HG03139 (cell line): ENCODE measurements around the gene NCF4.

Experiments used
- ATAC-seq: cut with Tn5 transposase; IDR thresholded peaks from one replicate; pipeline ENCODE4 v1.9.1; 2021; ENCODE audit not compliant: unreplicated experiment

The NCF4 gene

DNA sequence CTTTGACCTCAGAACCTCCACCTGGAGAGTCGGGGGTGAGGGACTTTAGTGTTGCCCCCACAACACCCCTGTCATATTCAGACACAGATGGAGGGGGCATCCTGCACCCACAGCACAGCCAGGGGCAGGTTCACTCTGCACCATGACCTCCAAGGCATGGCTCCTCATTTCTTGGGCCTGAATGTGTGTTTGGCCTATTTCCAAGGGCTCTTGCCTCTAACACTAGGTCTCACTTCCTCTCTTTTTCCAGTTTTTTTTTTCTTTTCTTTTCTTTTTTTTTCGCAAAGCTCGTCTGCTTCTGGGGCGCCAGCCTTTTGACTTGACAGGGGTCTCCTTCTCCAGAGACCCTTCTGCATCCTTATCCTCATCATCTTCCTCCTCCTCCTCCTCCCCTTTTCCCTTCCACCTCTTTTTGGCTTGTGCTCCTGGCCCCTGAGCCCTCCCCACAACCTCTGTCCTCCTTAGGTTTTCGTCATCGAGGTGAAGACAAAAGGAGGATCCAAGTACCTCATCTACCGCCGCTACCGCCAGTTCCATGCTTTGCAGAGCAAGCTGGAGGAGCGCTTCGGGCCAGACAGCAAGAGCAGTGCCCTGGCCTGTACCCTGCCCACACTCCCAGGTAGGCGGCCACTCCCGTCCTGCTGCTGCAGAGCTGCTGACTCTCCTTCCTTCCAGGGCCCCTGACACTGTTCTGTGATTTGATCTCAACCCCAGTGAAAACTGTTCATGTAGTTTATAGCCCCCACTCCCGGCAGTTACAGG is 3.8 kb downstream of the NCF4 start:
- no peak for ATAC-seq

DNA sequence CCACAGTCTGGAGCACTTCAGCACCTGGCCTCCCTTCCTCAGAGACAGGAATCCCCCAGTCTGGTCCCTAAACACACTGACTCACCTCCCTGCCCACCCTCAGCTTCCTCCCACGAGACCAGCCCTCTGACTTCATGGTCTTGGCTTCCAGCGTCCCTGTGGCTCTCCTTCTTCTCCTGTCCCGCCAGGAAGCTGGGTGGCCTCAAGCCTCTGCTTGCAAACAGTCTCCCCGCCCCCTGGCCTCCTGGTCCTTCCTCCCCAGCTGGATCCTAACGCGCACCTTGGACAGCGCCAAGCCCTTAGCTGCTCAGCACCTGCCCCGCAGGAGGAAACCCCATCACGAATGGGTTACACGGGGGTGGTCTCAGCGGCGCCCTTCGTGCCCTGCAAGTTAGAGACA is 4.5 kb downstream of the NCF4 start:
- no peak for ATAC-seq

DNA sequence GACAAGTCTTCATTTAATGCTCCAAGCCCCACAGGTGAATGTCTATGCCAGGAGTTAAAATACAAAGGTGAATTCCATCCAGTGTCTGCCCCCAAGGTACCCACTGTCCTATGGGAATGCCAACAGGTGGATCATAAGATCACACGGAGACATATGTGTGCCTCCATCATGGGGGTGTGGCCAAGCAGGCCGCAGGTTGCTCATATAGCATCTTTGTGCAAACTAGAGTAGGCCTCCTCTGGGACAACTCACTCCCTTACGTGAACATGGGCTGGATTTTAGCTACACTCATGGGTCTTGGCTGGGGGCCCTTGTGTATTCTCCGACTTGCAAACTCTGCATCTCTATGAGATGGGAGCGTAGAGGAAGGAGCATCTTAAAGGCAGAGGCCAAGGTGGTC is 6.9 kb downstream of the NCF4 start:
- ATAC-seq = no peak

DNA sequence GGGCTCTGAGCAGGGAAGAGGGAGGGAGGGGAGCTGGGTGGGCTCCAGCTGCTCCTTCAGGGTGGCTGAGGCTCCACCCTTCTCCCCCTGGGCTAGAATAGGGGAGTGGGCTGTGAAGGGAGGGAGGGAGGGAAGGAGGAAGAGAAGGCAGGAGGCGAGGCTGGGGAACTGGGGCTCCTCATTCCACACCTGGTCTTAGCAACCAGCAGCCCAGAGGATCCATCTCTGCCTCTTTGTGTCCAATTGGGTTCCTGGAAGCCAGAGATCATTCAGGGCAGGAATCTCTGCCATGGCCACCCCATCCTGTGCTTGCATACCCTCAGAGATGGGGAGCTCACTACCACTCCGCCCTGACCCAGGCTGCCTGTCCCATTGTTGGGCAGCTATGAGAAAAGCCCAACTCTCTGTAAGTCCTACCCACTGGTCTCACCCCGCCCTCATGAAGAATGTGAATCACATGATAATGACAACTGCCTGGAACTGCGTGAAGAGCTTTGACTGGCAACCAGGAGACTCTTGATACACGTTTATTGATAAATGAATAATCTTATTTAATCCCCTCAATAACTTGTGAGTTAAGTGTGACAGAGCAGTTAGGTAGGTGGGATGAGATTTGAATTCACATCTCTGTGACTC is 7.9 kb downstream of the NCF4 start:
- ATAC-seq = no peak

DNA sequence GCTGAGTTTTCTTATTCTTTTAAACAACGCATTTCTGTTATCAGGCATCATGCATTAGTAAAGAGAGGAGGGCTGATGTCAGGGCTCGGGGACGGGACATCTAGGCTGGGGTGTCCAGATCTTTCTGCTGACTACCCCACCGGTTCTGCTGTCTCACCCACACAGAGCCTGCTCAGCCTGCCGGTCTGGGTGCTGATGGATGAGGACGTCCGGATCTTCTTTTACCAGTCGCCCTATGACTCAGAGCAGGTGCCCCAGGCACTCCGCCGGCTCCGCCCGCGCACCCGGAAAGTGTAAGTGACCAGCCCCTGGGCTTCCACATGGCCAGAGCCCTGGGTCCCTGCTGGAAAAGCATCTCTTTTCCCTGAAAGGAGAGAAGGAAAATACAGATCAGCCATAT is 9.4 kb downstream of the NCF4 start:
- ATAC-seq = no peak

DNA sequence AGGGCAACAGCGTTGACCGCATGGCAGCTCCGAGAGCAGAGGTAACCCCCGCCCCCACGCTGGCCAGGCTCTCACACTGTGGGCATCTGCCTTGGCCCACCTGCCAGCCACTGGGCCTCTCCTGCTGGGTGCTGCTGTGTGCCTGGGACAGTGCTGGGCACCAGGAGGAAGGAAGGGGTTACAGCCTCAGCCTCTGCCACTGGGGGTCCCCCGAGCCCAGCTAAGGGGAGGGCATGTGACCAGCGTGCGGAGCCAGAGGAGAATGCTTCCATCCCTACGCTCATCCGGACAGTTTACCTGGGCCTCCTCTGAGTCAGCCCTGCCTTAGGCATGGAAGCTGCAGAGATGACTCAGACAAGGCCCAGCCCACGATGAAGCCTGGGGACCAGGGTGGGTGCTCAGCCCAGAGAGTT is 10.9 kb downstream of the NCF4 start:
- no peak for ATAC-seq

DNA sequence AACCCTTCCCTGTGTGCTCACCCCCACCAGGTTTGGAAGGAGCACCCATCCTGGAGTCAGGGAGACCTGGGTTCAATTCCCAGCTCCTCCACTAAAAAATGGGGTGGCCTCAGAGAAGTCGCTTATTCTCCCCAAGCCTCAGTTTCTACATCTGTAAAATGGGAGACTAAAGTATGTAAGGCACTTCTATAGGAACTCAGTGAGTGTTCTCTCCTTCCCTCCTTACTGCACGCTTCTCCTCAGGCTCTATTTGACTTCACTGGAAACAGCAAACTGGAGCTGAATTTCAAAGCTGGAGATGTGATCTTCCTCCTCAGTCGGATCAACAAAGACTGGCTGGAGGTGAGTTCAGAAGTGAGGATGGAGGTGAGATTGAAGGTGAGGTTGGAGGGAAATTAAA is 11.3 kb downstream of the NCF4 start:
- no peak for ATAC-seq

DNA sequence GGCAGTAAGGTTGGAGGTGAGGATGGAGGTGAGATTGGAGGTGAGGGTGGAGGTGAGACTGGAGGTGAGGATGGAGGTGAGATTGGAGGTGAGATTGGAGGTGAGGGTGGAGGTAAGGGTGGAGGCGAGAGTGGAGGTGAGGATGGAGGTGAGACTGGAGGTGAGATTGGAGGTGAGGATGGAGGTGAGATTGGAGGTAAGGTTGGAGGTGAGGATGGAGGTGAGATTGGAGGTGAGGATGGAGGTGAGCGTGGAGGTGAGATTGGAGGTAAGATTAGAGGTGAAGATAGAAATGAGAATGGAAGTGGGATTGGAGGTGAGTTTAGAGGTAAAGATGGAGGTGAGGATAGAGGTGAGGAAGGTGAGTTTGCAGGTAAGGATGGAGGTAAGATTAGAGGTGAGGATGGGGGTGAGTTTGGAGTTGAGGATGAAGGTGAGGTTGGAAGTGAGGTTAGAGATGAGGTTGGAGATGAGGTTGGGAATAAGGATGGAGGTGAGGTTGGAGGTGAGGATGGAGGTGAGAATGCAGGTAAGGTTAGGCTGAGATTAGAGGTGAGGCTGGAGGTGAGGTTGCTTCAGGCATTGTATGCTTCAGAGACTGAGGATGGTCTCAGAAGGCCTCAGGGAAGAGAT is 12.2 kb downstream of the NCF4 start:
- no peak for ATAC-seq

DNA sequence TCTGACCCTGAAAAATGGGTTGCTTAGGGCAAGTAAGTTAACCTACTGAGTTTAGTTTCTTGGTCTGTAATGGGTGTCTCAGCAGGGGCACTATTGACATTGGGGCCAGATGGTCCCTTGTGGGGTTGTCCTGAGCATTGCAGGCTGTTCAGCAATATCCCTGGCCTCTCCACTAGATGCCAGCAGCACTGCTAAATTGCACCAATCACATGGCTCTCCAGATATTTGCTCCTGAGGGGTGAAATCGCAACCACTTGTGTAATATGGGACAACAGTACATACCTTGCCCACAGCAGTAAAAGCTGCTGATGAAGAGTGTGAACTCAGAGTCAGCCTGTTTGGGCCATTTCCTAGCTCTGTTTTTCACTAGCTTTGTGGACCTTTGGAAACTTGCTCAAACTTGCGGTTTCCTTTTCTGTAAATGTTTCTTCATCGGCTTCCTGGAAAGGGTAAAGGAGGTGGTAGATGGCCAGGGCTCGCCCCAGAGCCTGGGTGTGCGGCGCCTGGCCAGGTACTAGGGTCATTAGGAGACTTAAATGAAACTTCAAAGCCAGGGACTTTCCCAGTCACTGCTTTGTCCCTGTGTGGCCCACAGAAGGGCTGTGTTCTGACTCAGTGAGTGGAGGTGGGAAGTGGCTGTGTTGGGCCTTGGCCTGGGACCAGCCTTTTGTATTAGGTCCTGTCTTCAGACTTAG is 13.0 kb downstream of the NCF4 start:
- peak; percentile 64 for ATAC-seq

DNA sequence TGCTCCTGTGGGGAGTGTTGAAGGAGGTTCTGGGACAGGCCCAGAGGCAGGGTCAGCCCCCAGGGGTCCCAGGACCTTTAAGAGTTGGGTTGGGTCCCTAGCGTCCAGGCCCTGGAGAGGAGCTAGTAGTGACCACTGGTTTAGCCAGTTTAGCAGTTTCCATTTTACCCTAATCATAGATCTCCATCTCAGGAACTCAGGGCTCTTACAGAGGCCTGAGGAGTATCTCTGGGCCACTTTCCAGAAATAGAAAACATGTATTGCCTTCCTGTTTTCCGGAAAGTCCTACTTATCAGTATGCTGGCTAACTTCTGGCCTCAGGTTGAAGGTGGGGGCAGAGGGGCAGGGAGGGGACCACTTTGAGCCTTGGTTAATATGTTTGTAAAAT is 13.5 kb downstream of the NCF4 start:
- ATAC-seq = no peak

DNA sequence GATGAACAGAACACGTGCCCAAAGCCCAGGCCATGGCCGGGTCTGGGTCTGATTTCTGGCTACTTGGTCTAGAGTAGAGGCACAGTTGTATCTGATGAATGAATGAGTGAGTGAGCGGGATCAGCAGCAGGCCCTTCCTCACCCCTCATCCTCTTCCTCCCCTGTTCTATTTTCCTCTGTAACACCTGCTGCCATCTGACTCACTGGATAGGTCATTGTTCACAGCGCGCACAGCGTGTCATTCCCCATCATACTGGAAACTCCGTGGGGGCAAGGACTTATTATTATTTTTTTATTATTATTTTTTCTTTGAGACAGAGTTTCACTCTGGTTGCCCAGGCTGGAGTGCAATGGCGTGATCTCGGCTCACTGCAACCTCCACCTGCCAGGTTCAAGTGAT is 13.9 kb downstream of the NCF4 start:
- no peak for ATAC-seq

DNA sequence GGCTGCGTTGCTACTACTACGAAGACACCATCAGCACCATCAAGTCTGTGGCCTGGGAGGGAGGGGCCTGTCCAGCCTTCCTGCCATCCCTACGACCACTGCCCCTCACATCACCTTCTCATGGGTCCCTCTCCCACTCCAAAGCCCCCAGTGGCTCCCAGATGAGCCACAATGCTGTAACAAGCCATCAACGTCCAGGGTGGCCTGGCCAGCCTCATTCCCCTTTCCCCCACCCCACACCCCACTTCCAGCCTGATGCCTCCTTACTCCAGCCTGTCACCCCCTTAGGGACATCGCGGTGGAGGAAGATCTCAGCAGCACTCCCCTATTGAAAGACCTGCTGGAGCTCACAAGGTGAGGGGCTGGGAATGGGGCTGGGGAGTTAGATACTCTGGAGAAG is 14.9 kb downstream of the NCF4 start:
- ATAC-seq = no peak

DNA sequence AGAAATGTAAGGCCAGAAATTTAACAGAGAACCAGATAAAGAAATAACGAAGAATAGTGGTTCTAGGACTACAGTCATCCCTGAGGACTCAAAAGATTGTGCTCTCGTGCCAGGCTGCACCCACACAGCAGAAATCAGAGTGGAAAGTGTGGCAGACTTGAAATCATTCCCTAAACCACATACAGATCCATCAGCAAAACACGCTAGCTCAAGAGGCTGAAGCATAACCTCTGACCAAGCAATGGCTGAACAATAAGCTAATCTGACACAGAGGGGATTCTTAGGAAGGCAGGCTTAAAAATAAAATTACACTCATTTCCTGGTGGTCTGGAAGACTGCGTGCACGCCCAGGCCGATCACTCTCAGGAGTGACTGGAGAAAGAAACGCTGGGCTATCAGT is 19.0 kb downstream of the NCF4 start:
- ATAC-seq = no peak

DNA sequence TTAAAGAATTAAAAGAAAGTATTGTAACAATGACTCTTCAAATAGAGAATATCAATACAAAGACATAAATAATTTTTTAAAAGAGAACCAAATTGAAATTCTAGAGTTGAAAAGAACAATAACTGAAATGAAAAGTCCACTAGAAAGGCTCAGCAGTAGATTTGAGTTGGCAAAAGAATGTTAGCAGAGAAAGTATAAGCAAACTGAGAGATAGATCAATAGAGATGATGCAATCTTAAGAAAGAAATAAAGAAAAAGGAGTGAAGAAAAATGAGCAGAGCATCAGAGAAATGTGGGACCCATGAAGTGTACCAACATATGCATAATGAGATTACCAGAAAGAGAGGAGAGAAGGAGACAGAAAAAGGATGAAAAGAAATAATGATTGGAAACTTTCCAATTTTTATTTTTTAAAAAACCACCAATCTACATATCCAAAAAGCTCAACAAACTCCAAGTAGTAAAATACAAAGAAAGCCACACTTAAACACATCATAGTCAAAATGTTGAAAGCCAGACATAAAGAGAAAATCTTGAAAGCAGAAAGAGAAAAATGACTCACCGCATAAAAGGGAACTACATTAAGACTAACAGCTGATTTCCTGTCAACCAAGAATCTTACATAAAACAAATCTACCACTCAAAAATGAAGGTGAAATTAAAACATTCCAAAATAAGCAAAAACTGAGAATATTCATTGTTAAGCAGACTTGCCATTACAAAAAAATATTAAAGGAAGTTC is 20.9 kb downstream of the NCF4 start:
- ATAC-seq = no peak

DNA sequence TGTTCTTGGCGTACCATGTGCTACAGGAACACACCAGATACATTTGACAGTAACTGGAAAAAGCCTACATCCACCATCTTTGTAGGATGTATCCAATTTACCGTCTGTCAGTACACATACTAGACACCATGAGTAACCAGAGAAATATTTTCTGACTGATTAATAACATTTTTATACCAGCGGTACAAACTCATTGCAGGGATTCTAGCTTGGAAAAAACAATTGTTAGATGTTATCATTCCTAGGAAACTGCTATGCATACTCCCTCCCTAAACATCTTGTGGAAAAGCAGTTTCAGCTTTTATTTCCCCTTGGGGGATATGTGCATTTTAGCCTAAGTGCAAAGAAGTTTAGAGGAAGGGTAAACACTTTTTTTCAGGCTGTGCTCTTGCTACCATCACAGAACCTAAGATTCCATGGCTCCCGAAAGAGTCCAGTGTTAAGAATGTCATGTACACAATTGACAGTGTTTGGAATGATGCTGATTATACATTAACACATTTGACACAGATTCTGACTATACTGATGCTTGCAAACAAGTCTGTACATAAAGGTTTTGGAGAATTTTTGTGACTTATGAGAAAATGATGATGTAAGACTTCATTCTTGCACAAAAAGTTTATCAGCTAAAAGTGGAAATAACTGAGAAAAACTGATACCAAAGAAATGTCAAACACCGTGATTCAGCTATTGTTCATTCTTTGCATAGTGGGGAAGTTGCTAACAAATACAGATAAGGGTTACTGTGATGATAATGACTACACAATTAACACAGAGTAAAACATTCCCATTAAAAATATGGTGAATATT is 23.7 kb downstream of the NCF4 start:
- ATAC-seq = no peak

DNA sequence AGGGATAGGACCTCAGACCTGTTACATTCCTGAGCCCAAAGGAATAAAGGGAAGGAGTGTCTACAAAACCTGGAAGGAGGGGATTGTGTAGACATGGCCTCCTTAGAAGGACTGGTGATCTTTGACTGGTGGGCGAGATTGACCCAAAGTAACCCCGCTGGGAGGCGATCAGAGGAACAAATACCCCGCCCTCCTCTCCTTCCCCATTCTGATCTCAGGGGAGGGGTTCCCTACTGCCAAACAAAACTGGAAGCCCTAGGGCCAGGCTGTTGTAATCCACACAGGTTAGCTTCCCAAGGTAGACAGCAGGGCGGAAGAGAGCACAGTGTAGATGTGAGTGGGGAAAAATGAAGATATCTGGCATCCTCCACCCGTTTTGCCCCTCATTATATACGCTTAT is 24.7 kb downstream of the NCF4 start:
- ATAC-seq = no peak

DNA sequence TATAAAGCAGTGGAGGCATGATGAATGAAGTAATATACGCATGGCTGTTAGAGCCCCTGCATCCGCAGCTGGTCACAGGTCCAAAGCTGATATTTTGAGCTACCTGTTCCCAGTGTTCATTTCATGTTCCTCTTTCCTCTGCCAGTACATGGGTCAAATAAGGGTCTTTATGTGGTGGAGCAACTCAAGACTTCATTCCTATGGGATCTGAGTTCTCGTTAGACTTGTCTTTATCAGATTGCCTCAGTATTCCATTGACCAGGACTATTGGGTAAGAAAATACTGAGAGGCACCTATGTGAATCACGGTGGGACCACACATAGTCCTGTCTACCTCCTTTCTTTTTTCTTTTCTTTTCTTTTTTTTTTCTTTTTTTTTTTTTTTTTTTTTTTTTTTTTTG is 25.2 kb downstream of the NCF4 start:
- no peak for ATAC-seq

DNA sequence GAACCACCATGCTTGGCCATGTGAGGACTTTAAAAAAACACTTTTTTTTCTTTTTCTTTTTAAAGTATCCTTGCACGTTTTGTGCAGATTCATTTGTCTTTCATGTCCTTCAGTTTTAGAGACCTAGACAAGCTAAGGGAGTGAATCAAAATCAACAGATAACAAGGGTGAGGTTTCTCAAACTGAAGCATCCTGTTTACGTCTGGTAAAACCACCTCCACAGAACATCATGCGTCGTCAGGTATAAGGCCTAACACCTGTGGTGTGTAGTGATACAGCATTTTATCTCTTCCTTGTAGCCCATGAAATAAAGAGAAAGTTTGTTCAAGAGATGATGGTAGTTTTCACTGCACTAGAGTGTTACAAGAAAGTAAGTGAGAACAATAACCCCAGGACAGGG is 26.4 kb downstream of the NCF4 start:
- ATAC-seq = no peak

DNA sequence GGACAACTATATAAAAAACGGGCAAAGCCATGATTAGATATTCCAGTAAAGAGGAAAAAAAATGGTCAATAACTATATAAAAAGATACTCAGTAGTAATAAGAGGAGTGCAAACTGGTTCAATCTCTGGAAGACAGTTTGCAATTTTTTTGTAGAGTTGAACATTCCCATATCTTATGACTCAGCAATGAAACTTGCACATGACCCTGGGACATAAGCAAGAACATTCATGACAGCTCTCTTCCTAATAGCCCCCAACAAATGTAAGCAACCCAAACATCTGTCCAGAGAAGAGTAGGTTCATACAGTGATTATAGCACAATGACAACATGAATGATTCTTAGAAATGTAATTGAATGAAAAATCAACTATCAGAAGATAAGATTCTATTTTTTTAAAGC is 30.8 kb downstream of the NCF4 start:
- ATAC-seq = no peak

DNA sequence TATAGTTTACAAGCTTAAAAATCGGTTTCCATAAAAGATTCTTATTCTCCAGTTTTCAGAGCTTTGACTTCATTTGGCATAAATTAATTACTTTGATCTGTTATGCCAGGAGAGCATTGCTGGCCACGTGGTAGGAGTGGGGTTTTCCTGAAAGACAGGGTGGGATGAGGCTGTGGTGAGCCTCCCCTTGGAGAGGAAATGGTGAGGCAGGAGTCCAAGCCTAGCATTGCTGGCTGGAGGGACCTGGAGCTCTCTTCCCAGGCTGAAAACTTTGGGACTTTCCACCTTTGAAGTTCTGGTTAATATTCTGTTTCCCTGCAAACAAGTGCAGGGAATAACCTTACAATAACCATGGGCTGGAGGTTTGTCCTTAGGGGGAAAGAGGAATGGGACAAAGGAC is 31.5 kb downstream of the NCF4 start:
- no peak for ATAC-seq
